H1 (cell line): ENCODE results near the gene BIN1. TPM values are rescaled to one million over a fixed set of nuclear protein-coding genes. Genes with fewer than 3 reads are reported as not detected.
A peak's percentile ranks its signal among the peaks of the same experiment; 100 is the strongest.

Experiments used
- CTCF ChIA-PET: fragments of 300-600 bp; sonication (Branson Sonifier 250); formaldehyde crosslinking; loops from one replicate; lab custom pipeline; 2021; ENCODE audit not compliant: partially characterized antibody; lab: Charles Lee
- POLR2A ChIA-PET: fragments of 300-600 bp; sonication (Branson Sonifier 250); formaldehyde crosslinking; loops from one replicate; lab custom pipeline; 2021; ENCODE audit warnings: inconsistent platforms; ENCODE audit not compliant: partially characterized antibody; lab: Charles Lee
- DNase-seq, 2 experiments: peaks; one replicate each; pipeline versions ENCODE4 v3.0.0 to v3.0.0-alpha.2; 2010 to 2022; ENCODE audit warnings: low spot score in 2 of 2, low read depth in 1 of 2, mixed read lengths in 1 of 2
- FAIRE-seq: peaks from 2 replicates; lab custom pipeline; 2011; peaks lifted over from hg19 to GRCh38; lab: Jason Lieb, UNC
- H2AFZ ChIP-seq: 2 replicates; pipeline ENCODE4 v1.8.1; 2012; ENCODE audit warnings: low read length, inconsistent platforms
- H2AK5ac ChIP-seq: 2 replicates; pipeline ENCODE4 v1.6.1; 2013; ENCODE audit warnings: low read depth, low read length
- H2BK120ac ChIP-seq: replicated peaks from 2 replicates; pipeline ENCODE3; 2013; ENCODE audit warnings: low read depth, low read length, inconsistent platforms
- H2BK12ac ChIP-seq: 2 replicates; pipeline ENCODE4 v1.6.1; 2013; ENCODE audit warnings: low read depth, low read length
- H2BK15ac ChIP-seq: 2 replicates; pipeline ENCODE4 v1.6.1; 2013; ENCODE audit warnings: low read length
- H2BK20ac ChIP-seq: 2 replicates; pipeline ENCODE4 v1.6.1; 2013; ENCODE audit warnings: low read length
- H2BK5ac ChIP-seq: 2 replicates; pipeline ENCODE4 v1.6.1; 2013; ENCODE audit warnings: low read depth, low read length
- H3K14ac ChIP-seq: 2 replicates; pipeline ENCODE4 v1.6.1; 2013; ENCODE audit warnings: inconsistent platforms; ENCODE audit not compliant: insufficient read length
- H3K18ac ChIP-seq: 2 replicates; pipeline ENCODE4 v1.6.1; 2013; ENCODE audit warnings: low read length; ENCODE audit errors: extremely low read depth
- H3K23ac ChIP-seq: 2 replicates; pipeline ENCODE4 v1.6.1; 2013; ENCODE audit warnings: inconsistent platforms; ENCODE audit not compliant: insufficient read length
- H3K23me2 ChIP-seq: 2 replicates; pipeline ENCODE4 v1.6.1; 2013; ENCODE audit warnings: low read depth, low read length
- H3K27ac ChIP-seq: 2 replicates; pipeline ENCODE4 v1.6.1; 2011; ENCODE audit warnings: low read depth, low read length, inconsistent platforms
- H3K27me3 ChIP-seq, 4 experiments: replicated peaks in 1 of 4; 1 replicate in 1 of 4; 2 replicates in 3 of 4; pipeline versions ENCODE4 v1.6.1 to v1.8.1; 2011 to 2013; ENCODE audit warnings: low read length in 3 of 4, mild to moderate bottlenecking in 3 of 4, inconsistent platforms in 2 of 4, mixed read lengths in 2 of 4, moderate library complexity in 1 of 4; ENCODE audit not compliant: control insufficient read depth in 3 of 4, insufficient read depth in 3 of 4; ENCODE audit errors: extremely low read depth in 1 of 4
- H3K36me3 ChIP-seq, 4 experiments: 2 replicates each; pipeline versions ENCODE4 v1.6.1 to v1.8.1; 2011 to 2013; ENCODE audit warnings: mild to moderate bottlenecking in 4 of 4, low read length in 3 of 4, moderate library complexity in 2 of 4, control low read depth in 1 of 4, inconsistent platforms in 1 of 4; ENCODE audit not compliant: insufficient read depth in 4 of 4, control insufficient read depth in 2 of 4
- H3K4ac ChIP-seq: replicated peaks from 2 replicates; pipeline ENCODE3; 2013; ENCODE audit warnings: low read length, low read depth, mixed read lengths, inconsistent platforms; ENCODE audit not compliant: insufficient read length
- H3K4me1 ChIP-seq, 4 experiments: replicated peaks in 1 of 4; 1 replicate in 1 of 4; 2 replicates in 3 of 4; pipeline versions ENCODE4 v1.6.1 to v1.8.1; 2011 to 2013; ENCODE audit warnings: low read length in 3 of 4, inconsistent platforms in 2 of 4, mixed read lengths in 1 of 4; ENCODE audit not compliant: insufficient read depth in 4 of 4, control insufficient read depth in 3 of 4
- H3K4me2 ChIP-seq, 2 experiments: 2 replicates each; pipeline versions ENCODE4 v1.6.1 to v1.8.1; 2011 to 2013; ENCODE audit warnings: low read depth in 2 of 2, low read length in 2 of 2, control low read depth in 1 of 2, inconsistent platforms in 1 of 2, mild to moderate bottlenecking in 1 of 2; ENCODE audit not compliant: insufficient read depth in 1 of 2
- H3K4me3 ChIP-seq, 4 experiments: fragments of 200-600, 300-600 bp in 1 of 4; sonication (generic), shearing (Covaris generic), sonication (Bioruptor Twin) in 1 of 4; 2 replicates each; pipeline versions ENCODE4 v1.5.1 to v1.8.1; 2011 to 2016; ENCODE audit warnings: low read length in 4 of 4, low read depth in 3 of 4, control low read depth in 2 of 4, inconsistent platforms in 2 of 4, mild to moderate bottlenecking in 2 of 4, mixed read lengths in 1 of 4, moderate library complexity in 1 of 4; ENCODE audit not compliant: insufficient read depth in 2 of 4; ENCODE audit errors: extremely low read depth in 1 of 4
- H3K56ac ChIP-seq: replicated peaks from 2 replicates; pipeline ENCODE3; 2013; ENCODE audit warnings: low read depth, mild to moderate bottlenecking, mixed read lengths, low read length, inconsistent platforms; ENCODE audit not compliant: insufficient read length
- H3K79me1 ChIP-seq: 2 replicates; pipeline ENCODE4 v1.6.1; 2013; ENCODE audit warnings: low read depth, low read length, control low read depth
- H3K79me2 ChIP-seq, 2 experiments: 2 replicates each; pipeline versions ENCODE4 v1.6.1 to v1.8.1; 2012 to 2013; ENCODE audit warnings: low read length in 2 of 2, mild to moderate bottlenecking in 2 of 2, inconsistent platforms in 1 of 2; ENCODE audit not compliant: insufficient read depth in 2 of 2, control insufficient read depth in 1 of 2
- H3K9ac ChIP-seq, 4 experiments: replicated peaks in 1 of 4; 1 replicate in 1 of 4; 2 replicates in 3 of 4; pipeline versions ENCODE4 v1.6.1 to v1.8.1; 2011 to 2013; ENCODE audit warnings: low read depth in 3 of 4, low read length in 3 of 4, control low read depth in 2 of 4, mild to moderate bottlenecking in 2 of 4, moderate library complexity in 2 of 4, inconsistent platforms in 1 of 4; ENCODE audit errors: extremely low read depth in 1 of 4
- H3K9me3 ChIP-seq, 2 experiments: 2 replicates each; pipeline versions ENCODE4 v1.6.1 to v1.8.1; 2012 to 2013; ENCODE audit warnings: mild to moderate bottlenecking in 2 of 2, moderate library complexity in 2 of 2, control low read depth in 1 of 2, inconsistent platforms in 1 of 2, low read depth in 1 of 2, low read length in 1 of 2, mixed read lengths in 1 of 2; ENCODE audit not compliant: insufficient read depth in 2 of 2
- H4K20me1 ChIP-seq, 2 experiments: replicated peaks in 1 of 2; 2 replicates each; pipeline versions ENCODE3 to v1.8.1; 2011 to 2013; ENCODE audit warnings: inconsistent platforms in 2 of 2, low read length in 2 of 2, mild to moderate bottlenecking in 1 of 2; ENCODE audit not compliant: insufficient read depth in 2 of 2, control insufficient read depth in 1 of 2
- H4K5ac ChIP-seq: 2 replicates; pipeline ENCODE4 v1.6.1; 2013; ENCODE audit warnings: low read length, low read depth, mixed read lengths, inconsistent platforms; ENCODE audit not compliant: insufficient read length
- H4K8ac ChIP-seq: 2 replicates; pipeline ENCODE4 v1.8.0; 2013; ENCODE audit warnings: mild to moderate bottlenecking, moderate library complexity, low read length, inconsistent platforms; ENCODE audit not compliant: insufficient read depth; ENCODE audit errors: extremely low read depth
- H4K91ac ChIP-seq: replicated peaks from 2 replicates; pipeline ENCODE3; 2013; ENCODE audit warnings: low read length, mixed read lengths, inconsistent platforms; ENCODE audit not compliant: insufficient read length
- BACH1 ChIP-seq: IDR thresholded peaks from 2 replicates; pipeline ENCODE4 v1.6.1; 2012; ENCODE audit warnings: low read length, improper control_type of control experiment
- CTCF ChIP-seq, 3 experiments: IDR thresholded peaks; 1 replicate in 2 of 3; 2 replicates in 1 of 3; pipeline versions ENCODE4 v1.5.1 to v1.6.1; 2011; ENCODE audit warnings: low read length in 3 of 3, mild to moderate bottlenecking in 3 of 3, inconsistent platforms in 2 of 3, low read depth in 1 of 3, moderate library complexity in 1 of 3; ENCODE audit not compliant: insufficient read depth in 1 of 3; ENCODE audit errors: control extremely low read depth in 1 of 3
- EGR1 ChIP-seq: IDR thresholded peaks from 2 replicates; pipeline ENCODE4 v1.6.1; 2011; ENCODE audit warnings: low read depth, low read length, borderline replicate concordance
- GABPA ChIP-seq: IDR thresholded peaks from 2 replicates; pipeline ENCODE4 v1.6.1; 2011; ENCODE audit warnings: mild to moderate bottlenecking, low read length, moderate library complexity, borderline replicate concordance; ENCODE audit not compliant: insufficient read depth
- JUND ChIP-seq: IDR thresholded peaks from 2 replicates; pipeline ENCODE4 v1.6.1; 2011; ENCODE audit warnings: mild to moderate bottlenecking, improper control_type of control experiment, low read length
- KDM1A ChIP-seq: fragments of 200-600, 300-600 bp; sonication (generic); IDR thresholded peaks from 2 replicates; pipeline ENCODE4 v1.7.1; 2016; ENCODE audit warnings: mild to moderate bottlenecking, low read length, borderline replicate concordance
- NRF1 ChIP-seq: IDR thresholded peaks from 2 replicates; pipeline ENCODE4 v1.6.1; 2011; ENCODE audit warnings: mild to moderate bottlenecking, low read depth, low read length, improper control_type of control experiment
- RAD21 ChIP-seq, 2 experiments: IDR thresholded peaks in 1 of 2; conservative IDR thresholded peaks in 1 of 2; 2 replicates each; pipeline ENCODE4 v1.6.1; 2011; ENCODE audit warnings: low read depth in 2 of 2, low read length in 2 of 2, improper control_type of control experiment in 1 of 2, inconsistent platforms in 1 of 2, mild to moderate bottlenecking in 1 of 2, moderate library complexity in 1 of 2
- WGBS, 2 experiments: shearing (Covaris generic) in 1 of 2; methylation state at CpG; one replicate each; pipeline versions ENCODE4 v1.1.6 to v1.1.7; 2013 to 2015; ENCODE audit warnings: low lambda C conversion rate in 2 of 2, mixed read lengths in 2 of 2, inconsistent platforms in 1 of 2, low coverage in 1 of 2, missing lambda C conversion rate in 1 of 2; ENCODE audit not compliant: insufficient replicate concordance in 2 of 2, insufficient coverage in 1 of 2, insufficient read length in 1 of 2; ENCODE audit errors: extremely low coverage in 1 of 2, missing lambda C conversion rate in 1 of 2; 5-methylcytosine and 5-hydroxymethylcytosine counted together
- polyA plus RNA-seq, 7 experiments: library from polyadenylated mRNA; depleted of rRNA in 3 of 7; stranded (reverse) in 5 of 7; unstranded in 2 of 7; fragments of >200 nt in 5 of 7; fragments of 200-250 nt in 2 of 7; gene quantifications; 1 replicate in 5 of 7; 2 replicates in 1 of 7; 4 replicates in 1 of 7; pipeline versions ENCODE4 v1.2.1 to v1.2.3, GENCODE V29; 2011 to 2013; ENCODE audit warnings: missing spikeins in 2 of 7, mixed read lengths in 2 of 7
- total RNA-seq: library from RNA; stranded (reverse); fragmentation: NEBNext Ultra II Directional; extraction: Animal tissue kit (Norgen Biotek cat#: 25700); gene quantifications from 2 replicates; pipeline ENCODE4 v1.2.1, GENCODE V29; 2021

The BIN1 gene
- total and polyA plus RNA-seq, 2 of the 8 experiments (the other 6 are each of a cell fraction or from before 2014, with no cell fraction given): 23.6 to 35.6 TPM

- Histone ChIP-seq H2BK5ac (no peak overlapping the region), H4K8ac (no peak overlapping the region), H3K18ac (no peak overlapping the region), H3K27me3 (no peaks in the 10 kb centered on the region), H3K27ac (no peak overlapping the region), H3K9ac (no peak overlapping the region), H2BK15ac (no peak overlapping the region), H3K56ac (no peak overlapping the region), H3K23ac (no peak overlapping the region), H3K9me3 (no peaks in the 10 kb centered on the region), H4K20me1 (no peaks in the 10 kb centered on the region), H3K4me1 (no peaks in the 10 kb centered on the region), H3K79me1 (no peaks in the 10 kb centered on the region), H4K91ac (no peak overlapping the region), H2BK120ac (no peak overlapping the region), H3K14ac (no peak overlapping the region), H3K4me2 (no peak overlapping the region), H3K36me3 (no peaks in the 10 kb centered on the region), H3K23me2 (no peaks in the 10 kb centered on the region), H2AK5ac (no peak overlapping the region), H4K5ac (no peak overlapping the region), H3K79me2 (no peaks in the 10 kb centered on the region), H2AFZ (no peak overlapping the region), H2BK12ac (no peak overlapping the region), H2BK20ac (no peak overlapping the region), H3K4ac (no peak overlapping the region), H3K4me3 (no peak overlapping the region)
- peak in 1 of 2 experiments; percentile 40 for DNase-seq
- ChIA-PET POLR2A (interaction anchor here (1.0 kb wide), 1 partner anchor 8 kb away, joined by 6 read pairs; no protein-coding TSS in a partner anchor), CTCF (interaction anchor here (0.7 to 3.7 kb wide), 6 partner anchors 9 to 239 kb away, joined by 3 to 16 read pairs (median 3); no protein-coding TSS in a partner anchor)
- no peak for FAIRE-seq
- 87% methylated on average over 11 of the region's 11 CpGs; no CpG with 5 or more reads in 1 of the 2 experiments for WGBS, 2 experiments
- TF ChIP-seq RAD21 (IDR thresholded peaks at IDR 0.05 in 1 of 2, conservative IDR thresholded peaks at IDR 0.05 in 1 of 2; ENCODE audit: low read depth in 2 of 2, low read length in 2 of 2): 0 out of 4 replicates have a peak, but pooled peaks of 1 of the 2 experiments have one; percentile 8
- no peak for TF ChIP-seq KDM1A
- TF ChIP-seq EGR1: no peak
- no peak for TF ChIP-seq BACH1
- no peak for TF ChIP-seq NRF1
- TF ChIP-seq JUND: no peak
- TF ChIP-seq GABPA: no peak
- peak in 2 of 3 experiments; percentile 14 to 24; a peak in 2 of 4 replicates for TF ChIP-seq CTCF (IDR thresholded peaks at IDR 0.05; ENCODE audit: control extremely low read depth in 1 of 3, insufficient read depth in 1 of 3, low read depth in 1 of 3, low read length in 3 of 3)
These were observed 71.9 kb downstream of the BIN1 start for GRCh38 chr2:127034883-127035611.
